AG04450 (cell line): ENCODE results near the gene TMEM63B. TPM values are rescaled to one million over a fixed set of nuclear protein-coding genes. Genes with fewer than 3 reads are reported as not detected.

Experiments
- CTCF ChIA-PET: fragments of 300-600, 350-600 bp; formaldehyde crosslinking; extraction: SDS; loops from one replicate; lab custom pipeline; 2022; ENCODE audit warnings: antibody characterized with exemption, inconsistent platforms; lab: Charles Lee
- POLR2A ChIA-PET: fragments of 350-600 bp; formaldehyde crosslinking; extraction: SDS; loops from one replicate; lab custom pipeline; 2021; ENCODE audit warnings: antibody characterized with exemption, inconsistent platforms; lab: Yijun Ruan, JAX
- DNase-seq: peaks from one replicate; pipeline ENCODE4 v3.0.0-alpha.2; 2011; ENCODE audit warnings: low read depth, low spot score
- H3K27ac ChIP-seq: one replicate; pipeline ENCODE4 v1.5.1; 2012; ENCODE audit warnings: low read depth, low read length, control low read depth
- H3K27me3 ChIP-seq: one replicate; pipeline ENCODE4 v1.6.0; 2012; ENCODE audit warnings: low read length; ENCODE audit not compliant: control insufficient read depth, insufficient read depth
- H3K4me3 ChIP-seq: 2 replicates; pipeline ENCODE4 v1.5.1; 2011; ENCODE audit warnings: mild to moderate bottlenecking, low read depth, low read length, control low read depth
- H3K9me3 ChIP-seq: 2 replicates; pipeline ENCODE4 v1.5.1; 2012; ENCODE audit warnings: low read length; ENCODE audit not compliant: control insufficient read depth, insufficient read depth
- polyA plus RNA-seq: library from polyadenylated mRNA; depleted of rRNA; stranded (reverse); fragments of >200 nt; gene quantifications from 2 replicates; pipeline ENCODE4 v1.2.3, GENCODE V29; 2011
- TF ChIP-seq, protein P1 (sequence below): IDR thresholded peaks from 2 replicates; pipeline ENCODE4 v1.5.1; 2011; ENCODE audit warnings: low read depth, low read length, control low read depth, inconsistent platforms

The TMEM63B gene
- polyA plus RNA-seq, 1 experiment = 39.4 TPM

DNA sequence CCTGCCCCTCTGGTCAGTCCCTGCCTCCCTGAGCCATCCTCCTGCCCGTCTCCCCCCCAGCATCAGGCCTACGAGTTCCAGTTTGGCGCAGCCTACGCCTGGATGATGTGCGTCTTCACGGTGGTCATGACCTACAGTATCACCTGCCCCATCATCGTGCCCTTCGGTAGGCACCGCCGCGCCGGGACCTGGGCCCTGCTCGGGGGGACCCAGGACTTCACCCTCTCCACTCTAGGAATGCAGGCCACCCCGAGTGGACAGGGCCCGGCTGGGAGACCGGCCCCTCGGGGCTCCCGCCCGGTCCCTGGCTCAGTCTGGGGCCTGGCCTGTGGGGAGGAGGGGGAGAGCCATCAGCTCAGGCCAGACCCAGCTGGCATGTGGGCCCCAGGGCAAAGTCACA, 25.2 kb downstream of the TMEM63B start:
- ChIA-PET CTCF (interaction anchor here (0.6 to 1.7 kb wide), 3 partner anchors 9 to 56 kb away, joined by 3 to 8 read pairs (median 6); no protein-coding TSS in a partner anchor), POLR2A (no interaction called here)
- TF ChIP-seq, protein P1, sequence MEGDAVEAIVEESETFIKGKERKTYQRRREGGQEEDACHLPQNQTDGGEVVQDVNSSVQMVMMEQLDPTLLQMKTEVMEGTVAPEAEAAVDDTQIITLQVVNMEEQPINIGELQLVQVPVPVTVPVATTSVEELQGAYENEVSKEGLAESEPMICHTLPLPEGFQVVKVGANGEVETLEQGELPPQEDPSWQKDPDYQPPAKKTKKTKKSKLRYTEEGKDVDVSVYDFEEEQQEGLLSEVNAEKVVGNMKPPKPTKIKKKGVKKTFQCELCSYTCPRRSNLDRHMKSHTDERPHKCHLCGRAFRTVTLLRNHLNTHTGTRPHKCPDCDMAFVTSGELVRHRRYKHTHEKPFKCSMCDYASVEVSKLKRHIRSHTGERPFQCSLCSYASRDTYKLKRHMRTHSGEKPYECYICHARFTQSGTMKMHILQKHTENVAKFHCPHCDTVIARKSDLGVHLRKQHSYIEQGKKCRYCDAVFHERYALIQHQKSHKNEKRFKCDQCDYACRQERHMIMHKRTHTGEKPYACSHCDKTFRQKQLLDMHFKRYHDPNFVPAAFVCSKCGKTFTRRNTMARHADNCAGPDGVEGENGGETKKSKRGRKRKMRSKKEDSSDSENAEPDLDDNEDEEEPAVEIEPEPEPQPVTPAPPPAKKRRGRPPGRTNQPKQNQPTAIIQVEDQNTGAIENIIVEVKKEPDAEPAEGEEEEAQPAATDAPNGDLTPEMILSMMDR = no peak
- no peaks in the 10 kb centered on the region for H3K27me3 ChIP-seq
- no peak overlapping the region for H3K27ac ChIP-seq
- no peak overlapping the region for H3K4me3 ChIP-seq
- DNase-seq = no peak
- no peaks in the 10 kb centered on the region; the same call in 1 of the 2 replicates for H3K9me3 ChIP-seq

DNA sequence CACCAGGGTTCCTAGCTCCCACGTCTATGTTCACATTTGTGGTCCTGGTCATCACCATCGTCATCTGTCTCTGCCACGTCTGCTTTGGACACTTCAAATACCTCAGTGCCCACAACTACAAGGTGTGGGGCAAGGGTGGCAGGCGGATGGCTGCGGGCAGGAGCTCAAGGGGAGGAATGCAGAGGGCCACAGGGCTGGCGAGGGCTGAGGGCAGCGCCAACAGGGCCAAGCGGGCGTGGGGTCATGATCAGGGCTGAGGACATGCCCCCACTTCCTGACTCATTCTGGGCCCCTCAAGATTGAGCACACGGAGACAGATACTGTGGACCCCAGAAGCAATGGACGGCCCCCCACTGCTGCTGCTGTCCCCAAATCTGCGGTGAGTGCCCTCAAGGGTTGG, 26.7 kb downstream of the TMEM63B start:
- CTCF ChIA-PET = interaction anchor here (0.8 to 1.7 kb wide), 3 partner anchors 58 to 62 kb away, joined by 3 to 8 read pairs (median 4); no protein-coding TSS in a partner anchor
- H3K27ac ChIP-seq = no peak overlapping the region
- TF ChIP-seq, protein P1 = no peak
- DNase-seq = no peak
- POLR2A ChIA-PET = interaction anchor here (0.6 kb wide), 1 partner anchor 416 kb away, joined by 3 read pairs; no protein-coding TSS in a partner anchor
- H3K9me3 ChIP-seq = no peaks in the 10 kb centered on the region; the same call in 1 of the 2 replicates
- H3K4me3 ChIP-seq = no peak overlapping the region
- H3K27me3 ChIP-seq = no peaks in the 10 kb centered on the region

DNA sequence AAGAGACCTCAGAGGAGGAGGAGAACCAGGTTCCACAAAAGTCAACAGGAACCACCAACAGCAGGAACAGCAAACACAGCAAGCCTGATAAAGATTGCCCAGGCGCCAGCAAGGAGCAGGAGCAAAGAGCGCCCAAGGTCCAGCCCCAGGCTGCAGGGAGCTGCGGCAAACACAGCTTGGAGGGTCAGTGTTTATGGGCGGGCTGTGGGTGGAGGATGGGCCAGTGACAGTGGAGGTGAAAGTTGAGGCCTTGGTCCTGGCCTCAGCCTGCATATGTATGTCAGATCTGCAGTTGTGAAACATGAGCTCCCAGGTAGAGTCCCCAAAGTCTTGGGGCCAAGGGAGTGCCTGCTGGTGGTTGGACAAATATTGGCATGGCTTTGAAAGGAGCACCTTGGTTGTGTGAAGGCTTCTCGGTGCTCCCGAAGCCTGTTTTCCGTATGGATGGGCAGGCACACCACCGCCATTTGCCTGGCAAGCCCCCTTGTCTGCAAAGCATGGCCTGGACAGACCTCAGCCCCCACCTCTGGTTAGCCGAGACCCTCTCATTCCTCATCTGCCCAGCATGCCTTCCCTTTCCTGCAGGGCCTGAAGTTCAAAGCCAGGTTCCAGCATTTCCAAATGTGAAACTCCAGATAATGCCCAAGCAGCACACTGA, 29.3 kb downstream of the TMEM63B start:
- Histone ChIP-seq H3K4me3 (no peak overlapping the region), H3K27ac (no peak overlapping the region), H3K9me3 (no peaks in the 10 kb centered on the region; the same call in 1 of the 2 replicates), H3K27me3 (no peaks in the 10 kb centered on the region)
- no peak for DNase-seq
- TF ChIP-seq, protein P1 = no peak
- ChIA-PET CTCF (interaction anchor here (1.5 kb wide), 2 partner anchors 60 to 78 kb away, joined by 5 to 12 read pairs; no protein-coding TSS in a partner anchor), POLR2A (no interaction called here)

- ChIA-PET CTCF (interaction anchor here (1.5 kb wide), 2 partner anchors 60 to 77 kb away, joined by 5 to 12 read pairs; no protein-coding TSS in a partner anchor), POLR2A (no interaction called here)
- Histone ChIP-seq H3K9me3 (no peaks in the 10 kb centered on the region; the same call in 1 of the 2 replicates), H3K4me3 (no peak overlapping the region), H3K27ac (no peak overlapping the region), H3K27me3 (no peaks in the 10 kb centered on the region)
- DNase-seq = no peak
- TF ChIP-seq, protein P1 = no peak
These were observed 29.8 kb downstream of the TMEM63B start for GRCh38 chr6:44157152-44157521.

DNA sequence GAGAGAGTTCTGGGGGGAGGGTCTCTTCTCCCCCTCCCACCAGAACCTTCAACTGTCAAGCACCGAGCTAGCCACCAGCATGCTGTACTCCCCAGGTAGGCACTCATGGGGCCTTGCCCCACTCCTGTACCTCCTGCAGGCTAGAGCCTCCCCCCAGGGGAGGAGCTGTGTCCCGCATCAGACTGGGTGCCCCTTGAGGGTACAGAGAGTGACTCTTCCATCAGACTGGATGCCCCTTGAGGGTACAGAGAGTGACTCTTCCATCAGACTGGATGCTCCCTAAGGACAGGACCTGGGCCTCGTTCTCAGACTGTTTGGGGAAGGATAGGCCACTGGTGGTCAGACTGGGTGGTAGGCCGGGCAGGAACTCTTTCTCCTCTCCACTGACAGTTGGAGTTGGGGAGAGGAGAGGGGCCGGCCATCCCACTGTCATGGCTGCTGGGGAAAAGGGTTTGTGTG, 31.4 kb downstream of the TMEM63B start, which contains the start of gene CAPN11:
CAPN11 (plus strand) TSS at position 51 of the 459 bp plus-strand sequence; CDS start at position 80, 29 bp downstream.
- ChIA-PET POLR2A (no interaction called here), CTCF (no interaction called here)
- Histone ChIP-seq H3K27ac (no peak within 1 kb of the TSS), H3K9me3 (no peaks in the 10 kb centered on the region), H3K27me3 (peaks cover 12% of the 10 kb centered on the region), H3K4me3 (no peak within 1 kb of the TSS)
- TF ChIP-seq, protein P1 = no peak
- DNase-seq = no peak
